GOT3 (cell line): ENCODE results near the gene ISLR.

Source experiments
- DNase-seq: peaks from one replicate; lab custom pipeline; 2025; ENCODE audit warnings: mixed read lengths; lab: John Stamatoyannopoulos, UW

ISLR gene

GRCh38 chr15:74213858-74214284 is 40.4 kb downstream of the ISLR start:
- no peak for DNase-seq

DNA sequence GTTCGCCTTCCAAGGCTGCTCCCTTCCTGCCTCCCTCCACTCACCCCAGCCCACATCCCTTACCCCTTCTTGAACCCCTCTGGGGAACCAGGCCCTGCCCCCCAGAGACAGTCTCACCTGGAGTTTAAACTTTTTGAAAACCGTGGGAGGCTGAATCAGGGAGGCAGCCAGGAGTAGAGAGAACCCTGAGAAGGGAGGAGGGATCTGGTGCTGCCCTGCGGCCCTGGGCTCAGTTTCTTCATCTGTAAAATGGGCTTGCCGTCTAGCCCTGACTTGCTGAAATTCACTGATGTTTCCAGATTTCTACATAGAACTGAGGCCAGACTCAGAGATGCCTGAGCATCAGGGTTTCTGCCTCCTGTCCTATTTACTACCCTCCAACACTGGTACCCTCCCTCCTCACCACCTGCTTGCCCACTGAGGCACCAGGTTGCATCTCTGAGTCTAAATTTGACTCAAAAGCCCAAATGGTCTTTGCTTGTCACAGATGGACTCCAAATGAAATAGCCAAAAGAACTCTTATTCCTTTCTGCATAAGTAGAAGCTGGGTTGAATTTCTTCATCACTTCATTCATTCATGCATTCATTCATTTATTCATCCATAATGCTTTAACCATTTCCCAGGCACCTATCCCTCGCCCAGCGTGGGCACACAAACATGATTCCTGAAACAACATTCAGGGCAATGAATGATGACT is 41.0 kb downstream of the ISLR start:
- no peak for DNase-seq

GRCh38 chr15:74215958-74216357 is 42.4 kb downstream of the ISLR start:
- DNase-seq = no peak

GRCh38 chr15:74216949-74217348 is 43.4 kb downstream of the ISLR start:
- no peak for DNase-seq

GRCh38 chr15:74217907-74218885 is 44.7 kb downstream of the ISLR start:
- no peak for DNase-seq

- no peak for DNase-seq
These were observed 47.2 kb downstream of the ISLR start for GRCh38 chr15:74220475-74221248.

DNA sequence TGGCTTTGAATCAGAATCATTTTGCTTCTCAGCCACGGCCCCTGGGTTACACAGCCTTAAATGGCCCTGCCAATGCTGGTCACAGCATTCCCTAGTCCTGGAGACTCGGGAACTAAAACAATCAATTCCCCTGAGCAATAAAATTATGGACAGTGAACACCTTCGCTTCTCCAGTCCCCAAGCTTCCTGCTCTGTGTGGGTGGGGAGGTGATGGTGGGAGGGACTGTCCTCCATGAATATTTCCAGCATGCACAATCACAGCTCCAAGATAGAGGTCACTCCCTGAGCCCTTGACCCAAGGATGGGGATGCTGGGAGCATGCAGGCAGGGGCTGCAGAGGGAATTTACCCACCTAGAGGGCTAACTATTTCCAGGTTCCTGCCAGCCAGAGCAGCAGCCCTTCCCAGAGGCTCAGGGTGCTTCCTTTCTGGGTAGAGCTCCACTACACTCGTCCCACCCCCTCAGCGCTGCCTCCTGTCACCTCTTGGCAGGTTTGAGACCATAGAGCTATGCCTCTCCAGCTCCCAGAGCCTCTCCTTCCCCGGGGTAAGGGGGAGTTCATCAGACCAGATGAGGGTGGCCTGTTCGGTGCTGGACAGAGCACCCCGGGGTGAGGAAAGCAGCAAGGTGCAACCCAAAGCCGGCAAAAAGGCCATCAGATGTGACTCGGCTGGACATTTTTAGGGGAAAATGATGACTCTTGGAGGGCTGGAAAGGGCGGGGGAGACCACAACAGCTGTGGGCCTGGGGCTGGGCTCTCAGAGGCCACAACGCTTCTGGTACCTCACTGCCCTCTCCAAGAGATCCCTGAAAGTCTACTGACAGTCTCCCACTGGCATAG is 48.1 kb downstream of the ISLR start:
- DNase-seq = no peak

GRCh38 chr15:74222240-74223119 is 49.0 kb downstream of the ISLR start:
- no peak for DNase-seq

- no peak for DNase-seq
These were observed 52.4 kb downstream of the ISLR start for GRCh38 chr15:74225928-74226327.
